ENCODE results near the gene SPSB3.

SPSB3 gene

GRCh38 chr16:1820096-1820945 lies 38.0 kb upstream of the SPSB3 start:
- H3K9me3 ChIP-seq (ENCODE audit: control insufficient read depth, insufficient read depth, low read depth, low read length) = no peaks in the 10 kb centered on the region
- H3K27ac ChIP-seq (ENCODE audit: extremely low read depth, low read depth, low read length) = no peak overlapping the region
- TF ChIP-seq ZFP69B (tag by site-specific recombination; IDR thresholded peaks at IDR 0.05) = no peak
- peak; percentile 100 for TF ChIP-seq KLF1 (tag by site-specific recombination; IDR thresholded peaks at IDR 0.05)
- TF ChIP-seq KLF8 (tag by site-specific recombination; IDR thresholded peaks at IDR 0.05) = peak; percentile 36; the same call in 1 of the 2 replicates
- CTCF ChIA-PET = no interaction called here
- no peaks in the 10 kb centered on the region for H3K4me1 ChIP-seq (ENCODE audit: control insufficient read depth, insufficient read depth, low read length)
- POLR2A ChIA-PET = interaction anchor here (1.6 kb wide), 1 partner anchor 27 kb away, joined by 4 read pairs; the partner anchor contains the start of gene IGFALS
- no peak overlapping the region for H3K4me3 ChIP-seq (ENCODE audit: low read depth, low read length)
- H3K36me3 ChIP-seq (ENCODE audit: control insufficient read depth in 2 of 2, insufficient read depth in 1 of 2, low read length in 2 of 2) = peaks cover 0 to 62% of the 10 kb centered on the region in 2 experiments; a peak in 2 of 3 replicates

DNA sequence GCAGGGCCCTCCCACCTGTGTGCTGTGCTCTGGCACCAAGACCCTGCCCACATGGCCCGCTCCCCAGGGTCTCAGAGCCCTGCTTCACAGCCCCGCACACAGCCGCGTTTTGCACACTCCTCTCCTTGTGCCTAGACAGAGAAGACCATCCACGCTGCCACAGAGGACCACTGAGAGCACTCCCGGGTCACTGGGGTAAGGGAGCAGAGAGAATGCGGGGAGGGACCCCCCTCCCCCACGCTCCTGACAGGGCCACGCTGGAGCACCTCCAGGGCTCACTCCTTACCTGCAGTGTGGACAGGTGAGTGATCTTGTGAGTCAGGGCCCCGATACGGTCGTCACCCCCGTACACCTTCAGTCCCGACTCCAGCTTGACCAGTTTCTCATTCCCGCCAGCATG lies 37.2 kb upstream of the SPSB3 start:
- no peaks in the 10 kb centered on the region for H3K9me3 ChIP-seq (ENCODE audit: control insufficient read depth, insufficient read depth, low read depth, low read length)
- H3K27ac ChIP-seq (ENCODE audit: extremely low read depth, low read depth, low read length) = no peak overlapping the region
- H3K4me3 ChIP-seq (ENCODE audit: low read depth, low read length) = no peak overlapping the region
- ChIA-PET POLR2A (interaction anchor here (1.6 kb wide), 1 partner anchor 26 kb away, joined by 4 read pairs; the partner anchor contains the start of gene IGFALS), CTCF (no interaction called here)
- TF ChIP-seq ZSCAN4 (tag by site-specific recombination; IDR thresholded peaks at IDR 0.05) (no peak), FEZF1 (tag by site-specific recombination; IDR thresholded peaks at IDR 0.05) (no peak), ZNF37A (tag by site-specific recombination; IDR thresholded peaks at IDR 0.05) (no peak), ZNF704 (tag by site-specific recombination; IDR thresholded peaks at IDR 0.05) (no peak), ZNF596 (tag by site-specific recombination; IDR thresholded peaks at IDR 0.05) (no peak), ZNF211 (tag by site-specific recombination; IDR thresholded peaks at IDR 0.05; ENCODE audit: low read depth) (no peak), PRDM6 (tag by site-specific recombination; IDR thresholded peaks at IDR 0.05) (no peak), ZNF48 (tag by site-specific recombination; IDR thresholded peaks at IDR 0.05) (no peak), ZBTB48 (tag by site-specific recombination; IDR thresholded peaks at IDR 0.05) (no peak)
- TF ChIP-seq, protein P1, sequence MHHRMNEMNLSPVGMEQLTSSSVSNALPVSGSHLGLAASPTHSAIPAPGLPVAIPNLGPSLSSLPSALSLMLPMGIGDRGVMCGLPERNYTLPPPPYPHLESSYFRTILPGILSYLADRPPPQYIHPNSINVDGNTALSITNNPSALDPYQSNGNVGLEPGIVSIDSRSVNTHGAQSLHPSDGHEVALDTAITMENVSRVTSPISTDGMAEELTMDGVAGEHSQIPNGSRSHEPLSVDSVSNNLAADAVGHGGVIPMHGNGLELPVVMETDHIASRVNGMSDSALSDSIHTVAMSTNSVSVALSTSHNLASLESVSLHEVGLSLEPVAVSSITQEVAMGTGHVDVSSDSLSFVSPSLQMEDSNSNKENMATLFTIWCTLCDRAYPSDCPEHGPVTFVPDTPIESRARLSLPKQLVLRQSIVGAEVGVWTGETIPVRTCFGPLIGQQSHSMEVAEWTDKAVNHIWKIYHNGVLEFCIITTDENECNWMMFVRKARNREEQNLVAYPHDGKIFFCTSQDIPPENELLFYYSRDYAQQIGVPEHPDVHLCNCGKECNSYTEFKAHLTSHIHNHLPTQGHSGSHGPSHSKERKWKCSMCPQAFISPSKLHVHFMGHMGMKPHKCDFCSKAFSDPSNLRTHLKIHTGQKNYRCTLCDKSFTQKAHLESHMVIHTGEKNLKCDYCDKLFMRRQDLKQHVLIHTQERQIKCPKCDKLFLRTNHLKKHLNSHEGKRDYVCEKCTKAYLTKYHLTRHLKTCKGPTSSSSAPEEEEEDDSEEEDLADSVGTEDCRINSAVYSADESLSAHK (tag by site-specific recombination; IDR thresholded peaks at IDR 0.05) = no peak
- TF ChIP-seq, protein P2, sequence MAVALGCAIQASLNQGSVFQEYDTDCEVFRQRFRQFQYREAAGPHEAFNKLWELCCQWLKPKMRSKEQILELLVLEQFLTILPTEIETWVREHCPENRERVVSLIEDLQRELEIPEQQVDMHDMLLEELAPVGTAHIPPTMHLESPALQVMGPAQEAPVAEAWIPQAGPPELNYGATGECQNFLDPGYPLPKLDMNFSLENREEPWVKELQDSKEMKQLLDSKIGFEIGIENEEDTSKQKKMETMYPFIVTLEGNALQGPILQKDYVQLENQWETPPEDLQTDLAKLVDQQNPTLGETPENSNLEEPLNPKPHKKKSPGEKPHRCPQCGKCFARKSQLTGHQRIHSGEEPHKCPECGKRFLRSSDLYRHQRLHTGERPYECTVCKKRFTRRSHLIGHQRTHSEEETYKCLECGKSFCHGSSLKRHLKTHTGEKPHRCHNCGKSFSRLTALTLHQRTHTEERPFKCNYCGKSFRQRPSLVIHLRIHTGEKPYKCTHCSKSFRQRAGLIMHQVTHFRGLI (tag by site-specific recombination; IDR thresholded peaks at IDR 0.05) = no peak
- H3K4me1 ChIP-seq (ENCODE audit: control insufficient read depth, insufficient read depth, low read length) = no peaks in the 10 kb centered on the region
- peaks cover 0 to 67% of the 10 kb centered on the region in 2 experiments; a peak in 2 of 3 replicates for H3K36me3 ChIP-seq (ENCODE audit: control insufficient read depth in 2 of 2, insufficient read depth in 1 of 2, low read length in 2 of 2)
